Upper lobe of left lung (tissue), 4 donors: ENCODE measurements around the gene BCAS4.
"Not testable (repeated sequence)": the region's sequence is repeated elsewhere in the genome, so short reads cannot be mapped to it uniquely, and the experiment has no call there.

ENCODE experiments used
- EP300 ChIP-seq, 4 donors: sonication (generic); formaldehyde crosslinking; IDR thresholded peaks; one replicate each; pipeline ENCODE4 v1.5.1; 2017; ENCODE audit warnings: antibody characterized with exemption in 4 of 4, control low read depth in 2 of 4
- POLR2A ChIP-seq, 4 donors: fragments of 450-650 bp; IDR thresholded peaks; one replicate each; pipeline ENCODE4 v1.5.1; 2016 to 2017; ENCODE audit warnings: antibody characterized with exemption in 4 of 4, mild to moderate bottlenecking in 2 of 4
- POLR2AphosphoS5 ChIP-seq, 2 donors: sonication (generic); formaldehyde crosslinking; IDR thresholded peaks; one replicate each; pipeline ENCODE4 v1.5.1; 2017; ENCODE audit warnings: antibody characterized with exemption in 2 of 2
- TF ChIP-seq, protein P1 (sequence below), 6 experiments: fragments of 450-650 bp in 4 of 6; fragments of 200-600 bp in 2 of 6; sonication (generic) in 2 of 6; IDR thresholded peaks; one replicate each; pipeline ENCODE4 v1.5.1; 2016 to 2019; ENCODE audit warnings: antibody characterized with exemption in 6 of 6

- TF ChIP-seq, protein P1, sequence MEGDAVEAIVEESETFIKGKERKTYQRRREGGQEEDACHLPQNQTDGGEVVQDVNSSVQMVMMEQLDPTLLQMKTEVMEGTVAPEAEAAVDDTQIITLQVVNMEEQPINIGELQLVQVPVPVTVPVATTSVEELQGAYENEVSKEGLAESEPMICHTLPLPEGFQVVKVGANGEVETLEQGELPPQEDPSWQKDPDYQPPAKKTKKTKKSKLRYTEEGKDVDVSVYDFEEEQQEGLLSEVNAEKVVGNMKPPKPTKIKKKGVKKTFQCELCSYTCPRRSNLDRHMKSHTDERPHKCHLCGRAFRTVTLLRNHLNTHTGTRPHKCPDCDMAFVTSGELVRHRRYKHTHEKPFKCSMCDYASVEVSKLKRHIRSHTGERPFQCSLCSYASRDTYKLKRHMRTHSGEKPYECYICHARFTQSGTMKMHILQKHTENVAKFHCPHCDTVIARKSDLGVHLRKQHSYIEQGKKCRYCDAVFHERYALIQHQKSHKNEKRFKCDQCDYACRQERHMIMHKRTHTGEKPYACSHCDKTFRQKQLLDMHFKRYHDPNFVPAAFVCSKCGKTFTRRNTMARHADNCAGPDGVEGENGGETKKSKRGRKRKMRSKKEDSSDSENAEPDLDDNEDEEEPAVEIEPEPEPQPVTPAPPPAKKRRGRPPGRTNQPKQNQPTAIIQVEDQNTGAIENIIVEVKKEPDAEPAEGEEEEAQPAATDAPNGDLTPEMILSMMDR (IDR thresholded peaks at IDR 0.05): not testable (repeated sequence)
- not testable (repeated sequence) for TF ChIP-seq EP300, POLR2A, POLR2AphosphoS5 (IDR thresholded peaks at IDR 0.05)
Observed at GRCh38 chr20:50766955-50767809, 27.7 kb upstream of the BCAS4 start.
